ENCODE measurements around the gene KRTAP13-2. TPM values are rescaled to one million over a fixed set of nuclear protein-coding genes. Genes with fewer than 3 reads are reported as not detected.

The KRTAP13-2 gene
- total and polyA plus RNA-seq, 2 of the 4 experiments (the other 2 are of a cell fraction), result not detected

- Histone ChIP-seq H4K8ac (ENCODE audit: low read depth in 2 of 2, low read length in 2 of 2) (no peak overlapping the region), H3K36me3 (ENCODE audit: control insufficient read depth, insufficient read depth, low read length) (no peaks in the 10 kb centered on the region), H4K91ac (ENCODE audit: insufficient read depth, low read depth, low read length) (no peak overlapping the region), H2BK5ac (ENCODE audit: low read depth, low read length, poor library complexity, severe bottlenecking) (no peak overlapping the region), H3K56ac (ENCODE audit: extremely low read depth, insufficient read depth, low read length) (no peak overlapping the region), H2AK5ac (ENCODE audit: low read depth, low read length) (no peak overlapping the region), H3K23ac (ENCODE audit: low read depth, low read length) (no peak overlapping the region), H3K9me3 (ENCODE audit: control insufficient read depth, insufficient read depth, low read length) (peaks cover 15% of the 10 kb centered on the region), H3K4me1 (ENCODE audit: control insufficient read depth, insufficient read depth, low read length) (no peaks in the 10 kb centered on the region), H3K9me1 (ENCODE audit: insufficient read depth, low read length) (no peaks in the 10 kb centered on the region), H2AFZ (replicated peaks; ENCODE audit: low read length, poor library complexity) (no peak overlapping the region), H3K18ac (ENCODE audit: low read depth, low read length) (no peak overlapping the region), H2BK120ac (ENCODE audit: low read depth, low read length) (no peak overlapping the region), H4K5ac (ENCODE audit: low read depth, low read length) (no peak overlapping the region), H2AK9ac (replicated peaks; ENCODE audit: low read depth, low read length, poor library complexity) (no peak overlapping the region), H3K4me3 (ENCODE audit: insufficient read depth, low read depth, low read length) (no peak overlapping the region), H3K9ac (ENCODE audit: low read depth, low read length) (no peak overlapping the region), H3K79me1 (ENCODE audit: low read depth in 1 of 2, low read length in 2 of 2) (no peaks in the 10 kb centered on the region), H3K4me2 (ENCODE audit: low read depth, low read length) (no peak overlapping the region), H3K4ac (ENCODE audit: low read depth, low read length) (no peak overlapping the region), H3K14ac (replicated peaks; ENCODE audit: low read depth, low read length) (no peak overlapping the region), H3K27ac (ENCODE audit: insufficient read depth, low read length) (no peak overlapping the region), H2BK15ac (ENCODE audit: low read depth, low read length) (no peak overlapping the region), H3K27me3 (ENCODE audit: control insufficient read depth, insufficient read depth, low read length) (no peaks in the 10 kb centered on the region), H4K20me1 (ENCODE audit: insufficient read depth, low read length) (no peaks in the 10 kb centered on the region), H2BK20ac (ENCODE audit: low read depth, low read length) (no peak overlapping the region)
- ChIA-PET POLR2A (ENCODE audit: unreplicated experiment) (no interaction called here), CTCF (no interaction called here)
- in situ Hi-C loops (cut with MboI; ENCODE audit: low sequenced_read_pairs), result no loop called here
- DNase-seq (no peak), ATAC-seq (ENCODE audit: low read depth) (no peak)
- no CpG with 5 or more reads among the region's 3 CpGs for WGBS, 2 experiments (ENCODE audit: extremely low coverage in 2 of 2, insufficient read length in 1 of 2)
- TF ChIP-seq MXI1 (IDR thresholded peaks at IDR 0.05; ENCODE audit: borderline replicate concordance, low read depth, low read length), result no peak
- no TSS peak for BruUV-seq (replicated peaks)
- intact Hi-C loops (cut with micrococcal nuclease), result no loop called here
- dilution Hi-C loops (cut with HindIII; ENCODE audit: low sequenced_read_pairs, unreplicated experiment), result no loop called here
Observed at GRCh38 chr21:30333736-30334135, 38.3 kb downstream of the KRTAP13-2 start.

Data from IMR-90 (cell line).